H1 (cell line): Measurements from ENCODE around the gene DAPL1. TPM values are rescaled to one million over a fixed set of nuclear protein-coding genes. Genes with fewer than 3 reads are reported as not detected.

Source experiments
- CTCF ChIA-PET: fragments of 300-600 bp; sonication (Branson Sonifier 250); formaldehyde crosslinking; loops from one replicate; lab custom pipeline; 2021; ENCODE audit not compliant: partially characterized antibody; lab: Charles Lee
- POLR2A ChIA-PET: fragments of 300-600 bp; sonication (Branson Sonifier 250); formaldehyde crosslinking; loops from one replicate; lab custom pipeline; 2021; ENCODE audit warnings: inconsistent platforms; ENCODE audit not compliant: partially characterized antibody; lab: Charles Lee
- DNase-seq, 2 experiments: peaks; one replicate each; pipeline versions ENCODE4 v3.0.0 to v3.0.0-alpha.2; 2010 to 2022; ENCODE audit warnings: low spot score in 2 of 2, low read depth in 1 of 2, mixed read lengths in 1 of 2
- FAIRE-seq: peaks from 2 replicates; lab custom pipeline; 2011; peaks lifted over from hg19 to GRCh38; lab: Jason Lieb, UNC
- H2AFZ ChIP-seq: 2 replicates; pipeline ENCODE4 v1.8.1; 2012; ENCODE audit warnings: low read length, inconsistent platforms
- H2AK5ac ChIP-seq: 2 replicates; pipeline ENCODE4 v1.6.1; 2013; ENCODE audit warnings: low read depth, low read length
- H2BK120ac ChIP-seq: replicated peaks from 2 replicates; pipeline ENCODE3; 2013; ENCODE audit warnings: low read depth, low read length, inconsistent platforms
- H2BK12ac ChIP-seq: 2 replicates; pipeline ENCODE4 v1.6.1; 2013; ENCODE audit warnings: low read depth, low read length
- H2BK15ac ChIP-seq: 2 replicates; pipeline ENCODE4 v1.6.1; 2013; ENCODE audit warnings: low read length
- H2BK20ac ChIP-seq: 2 replicates; pipeline ENCODE4 v1.6.1; 2013; ENCODE audit warnings: low read length
- H2BK5ac ChIP-seq: 2 replicates; pipeline ENCODE4 v1.6.1; 2013; ENCODE audit warnings: low read depth, low read length
- H3K14ac ChIP-seq: 2 replicates; pipeline ENCODE4 v1.6.1; 2013; ENCODE audit warnings: inconsistent platforms; ENCODE audit not compliant: insufficient read length
- H3K18ac ChIP-seq: 2 replicates; pipeline ENCODE4 v1.6.1; 2013; ENCODE audit warnings: low read length; ENCODE audit errors: extremely low read depth
- H3K23ac ChIP-seq: 2 replicates; pipeline ENCODE4 v1.6.1; 2013; ENCODE audit warnings: inconsistent platforms; ENCODE audit not compliant: insufficient read length
- H3K23me2 ChIP-seq: 2 replicates; pipeline ENCODE4 v1.6.1; 2013; ENCODE audit warnings: low read depth, low read length
- H3K27ac ChIP-seq: 2 replicates; pipeline ENCODE4 v1.6.1; 2011; ENCODE audit warnings: low read depth, low read length, inconsistent platforms
- H3K27me3 ChIP-seq, 4 experiments: replicated peaks in 1 of 4; 1 replicate in 1 of 4; 2 replicates in 3 of 4; pipeline versions ENCODE4 v1.6.1 to v1.8.1; 2011 to 2013; ENCODE audit warnings: low read length in 3 of 4, mild to moderate bottlenecking in 3 of 4, inconsistent platforms in 2 of 4, mixed read lengths in 2 of 4, moderate library complexity in 1 of 4; ENCODE audit not compliant: control insufficient read depth in 3 of 4, insufficient read depth in 3 of 4; ENCODE audit errors: extremely low read depth in 1 of 4
- H3K36me3 ChIP-seq, 4 experiments: 2 replicates each; pipeline versions ENCODE4 v1.6.1 to v1.8.1; 2011 to 2013; ENCODE audit warnings: mild to moderate bottlenecking in 4 of 4, low read length in 3 of 4, moderate library complexity in 2 of 4, control low read depth in 1 of 4, inconsistent platforms in 1 of 4; ENCODE audit not compliant: insufficient read depth in 4 of 4, control insufficient read depth in 2 of 4
- H3K4ac ChIP-seq: replicated peaks from 2 replicates; pipeline ENCODE3; 2013; ENCODE audit warnings: low read length, low read depth, mixed read lengths, inconsistent platforms; ENCODE audit not compliant: insufficient read length
- H3K4me1 ChIP-seq, 4 experiments: replicated peaks in 1 of 4; 1 replicate in 1 of 4; 2 replicates in 3 of 4; pipeline versions ENCODE4 v1.6.1 to v1.8.1; 2011 to 2013; ENCODE audit warnings: low read length in 3 of 4, inconsistent platforms in 2 of 4, mixed read lengths in 1 of 4; ENCODE audit not compliant: insufficient read depth in 4 of 4, control insufficient read depth in 3 of 4
- H3K4me2 ChIP-seq, 2 experiments: 2 replicates each; pipeline versions ENCODE4 v1.6.1 to v1.8.1; 2011 to 2013; ENCODE audit warnings: low read depth in 2 of 2, low read length in 2 of 2, control low read depth in 1 of 2, inconsistent platforms in 1 of 2, mild to moderate bottlenecking in 1 of 2; ENCODE audit not compliant: insufficient read depth in 1 of 2
- H3K4me3 ChIP-seq, 4 experiments: fragments of 200-600, 300-600 bp in 1 of 4; sonication (generic), shearing (Covaris generic), sonication (Bioruptor Twin) in 1 of 4; 2 replicates each; pipeline versions ENCODE4 v1.5.1 to v1.8.1; 2011 to 2016; ENCODE audit warnings: low read length in 4 of 4, low read depth in 3 of 4, control low read depth in 2 of 4, inconsistent platforms in 2 of 4, mild to moderate bottlenecking in 2 of 4, mixed read lengths in 1 of 4, moderate library complexity in 1 of 4; ENCODE audit not compliant: insufficient read depth in 2 of 4; ENCODE audit errors: extremely low read depth in 1 of 4
- H3K56ac ChIP-seq: replicated peaks from 2 replicates; pipeline ENCODE3; 2013; ENCODE audit warnings: low read depth, mild to moderate bottlenecking, mixed read lengths, low read length, inconsistent platforms; ENCODE audit not compliant: insufficient read length
- H3K79me1 ChIP-seq: 2 replicates; pipeline ENCODE4 v1.6.1; 2013; ENCODE audit warnings: low read depth, low read length, control low read depth
- H3K79me2 ChIP-seq, 2 experiments: 2 replicates each; pipeline versions ENCODE4 v1.6.1 to v1.8.1; 2012 to 2013; ENCODE audit warnings: low read length in 2 of 2, mild to moderate bottlenecking in 2 of 2, inconsistent platforms in 1 of 2; ENCODE audit not compliant: insufficient read depth in 2 of 2, control insufficient read depth in 1 of 2
- H3K9ac ChIP-seq, 4 experiments: replicated peaks in 1 of 4; 1 replicate in 1 of 4; 2 replicates in 3 of 4; pipeline versions ENCODE4 v1.6.1 to v1.8.1; 2011 to 2013; ENCODE audit warnings: low read depth in 3 of 4, low read length in 3 of 4, control low read depth in 2 of 4, mild to moderate bottlenecking in 2 of 4, moderate library complexity in 2 of 4, inconsistent platforms in 1 of 4; ENCODE audit errors: extremely low read depth in 1 of 4
- H3K9me3 ChIP-seq, 2 experiments: 2 replicates each; pipeline versions ENCODE4 v1.6.1 to v1.8.1; 2012 to 2013; ENCODE audit warnings: mild to moderate bottlenecking in 2 of 2, moderate library complexity in 2 of 2, control low read depth in 1 of 2, inconsistent platforms in 1 of 2, low read depth in 1 of 2, low read length in 1 of 2, mixed read lengths in 1 of 2; ENCODE audit not compliant: insufficient read depth in 2 of 2
- H4K20me1 ChIP-seq, 2 experiments: replicated peaks in 1 of 2; 2 replicates each; pipeline versions ENCODE3 to v1.8.1; 2011 to 2013; ENCODE audit warnings: inconsistent platforms in 2 of 2, low read length in 2 of 2, mild to moderate bottlenecking in 1 of 2; ENCODE audit not compliant: insufficient read depth in 2 of 2, control insufficient read depth in 1 of 2
- H4K5ac ChIP-seq: 2 replicates; pipeline ENCODE4 v1.6.1; 2013; ENCODE audit warnings: low read length, low read depth, mixed read lengths, inconsistent platforms; ENCODE audit not compliant: insufficient read length
- H4K8ac ChIP-seq: 2 replicates; pipeline ENCODE4 v1.8.0; 2013; ENCODE audit warnings: mild to moderate bottlenecking, moderate library complexity, low read length, inconsistent platforms; ENCODE audit not compliant: insufficient read depth; ENCODE audit errors: extremely low read depth
- H4K91ac ChIP-seq: replicated peaks from 2 replicates; pipeline ENCODE3; 2013; ENCODE audit warnings: low read length, mixed read lengths, inconsistent platforms; ENCODE audit not compliant: insufficient read length
- BRCA1 ChIP-seq: IDR thresholded peaks from 2 replicates; pipeline ENCODE4 v1.6.1; 2012; ENCODE audit warnings: low read depth, low read length, improper control_type of control experiment
- CBX8 ChIP-seq: fragments of 300-800, 300-1000 bp; sonication (generic); IDR thresholded peaks from 2 replicates; pipeline ENCODE4 v1.7.1; 2016; ENCODE audit warnings: low read depth, low read length, borderline replicate concordance
- EZH2 ChIP-seq: fragments of 200-600 bp; sonication (generic); IDR thresholded peaks from 2 replicates; pipeline ENCODE4 v1.7.1; 2012; ENCODE audit warnings: low read depth, mild to moderate bottlenecking, moderate library complexity, low read length, inconsistent platforms; ENCODE audit not compliant: severe bottlenecking
- POLR2AphosphoS5 ChIP-seq: IDR thresholded peaks from 2 replicates; pipeline ENCODE4 v1.6.1; 2011; ENCODE audit warnings: low read depth, low read length
- WGBS, 2 experiments: shearing (Covaris generic) in 1 of 2; methylation state at CpG; one replicate each; pipeline versions ENCODE4 v1.1.6 to v1.1.7; 2013 to 2015; ENCODE audit warnings: low lambda C conversion rate in 2 of 2, mixed read lengths in 2 of 2, inconsistent platforms in 1 of 2, low coverage in 1 of 2, missing lambda C conversion rate in 1 of 2; ENCODE audit not compliant: insufficient replicate concordance in 2 of 2, insufficient coverage in 1 of 2, insufficient read length in 1 of 2; ENCODE audit errors: extremely low coverage in 1 of 2, missing lambda C conversion rate in 1 of 2; 5-methylcytosine and 5-hydroxymethylcytosine counted together
- polyA plus RNA-seq, 7 experiments: library from polyadenylated mRNA; depleted of rRNA in 3 of 7; stranded (reverse) in 5 of 7; unstranded in 2 of 7; fragments of >200 nt in 5 of 7; fragments of 200-250 nt in 2 of 7; gene quantifications; 1 replicate in 5 of 7; 2 replicates in 1 of 7; 4 replicates in 1 of 7; pipeline versions ENCODE4 v1.2.1 to v1.2.3, GENCODE V29; 2011 to 2013; ENCODE audit warnings: missing spikeins in 2 of 7, mixed read lengths in 2 of 7
- total RNA-seq: library from RNA; stranded (reverse); fragmentation: NEBNext Ultra II Directional; extraction: Animal tissue kit (Norgen Biotek cat#: 25700); gene quantifications from 2 replicates; pipeline ENCODE4 v1.2.1, GENCODE V29; 2021
- TF ChIP-seq, protein P1 (sequence below): IDR thresholded peaks from 2 replicates; pipeline ENCODE4 v1.6.1; 2011; ENCODE audit warnings: low read length, improper control_type of control experiment

Gene DAPL1
- total and polyA plus RNA-seq, 2 of the 8 experiments (the other 6 are each of a cell fraction or from before 2014, with no cell fraction given), result not detected

DNA sequence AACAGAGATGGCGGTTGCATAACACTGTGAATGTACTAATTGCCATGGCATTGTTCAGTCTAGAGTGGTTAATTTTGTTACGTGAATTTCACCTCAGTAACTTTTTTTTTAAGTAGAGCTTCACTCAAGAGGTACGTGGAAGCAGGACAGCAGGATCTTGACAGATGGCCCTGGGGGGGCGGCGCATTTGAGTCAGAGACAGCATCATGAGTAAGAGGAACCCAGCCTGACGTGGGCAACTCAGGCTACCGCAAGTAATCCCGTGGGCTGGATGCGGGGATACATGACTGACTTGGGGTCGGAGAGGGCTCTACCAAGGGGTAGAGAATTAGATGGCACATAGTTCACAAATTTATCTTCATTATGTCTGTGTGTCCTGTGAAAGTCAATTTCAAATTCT lies 38.1 kb upstream of the DAPL1 start:
- H3K4me1 ChIP-seq, result peaks cover 0 to 5% (median 0%) of the 10 kb centered on the region in 4 experiments; a peak in 1 of 7 replicates
- H2BK5ac ChIP-seq, result no peak overlapping the region
- no peaks in the 10 kb centered on the region for H3K79me1 ChIP-seq
- H2AK5ac ChIP-seq, result no peak overlapping the region
- FAIRE-seq (no peak), DNase-seq (no peak)
- no peak overlapping the region for H3K4me3 ChIP-seq
- H3K23me2 ChIP-seq, result no peaks in the 10 kb centered on the region
- no peaks in the 10 kb centered on the region for H3K27me3 ChIP-seq
- no peak overlapping the region for H4K91ac ChIP-seq
- H2AFZ ChIP-seq, result no peak overlapping the region
- no peak overlapping the region for H3K4ac ChIP-seq
- no peak overlapping the region for H2BK120ac ChIP-seq
- no peak overlapping the region for H3K27ac ChIP-seq
- H3K56ac ChIP-seq, result no peak overlapping the region
- 82% methylated on average over 10 of the region's 10 CpGs; no CpG with 5 or more reads in 1 of the 2 experiments for WGBS, 2 experiments
- ChIA-PET POLR2A (no interaction called here), CTCF (interaction anchor here (1.0 to 28.7 kb wide), 8 partner anchors 9 to 722 kb away, joined by 3 to 416 read pairs (median 28); no protein-coding TSS in a partner anchor)
- H3K9ac ChIP-seq, result no peak overlapping the region
- no peak overlapping the region for H2BK12ac ChIP-seq
- no peak overlapping the region for H3K18ac ChIP-seq
- H4K8ac ChIP-seq, result no peak overlapping the region
- no peaks in the 10 kb centered on the region for H3K36me3 ChIP-seq
- no peak overlapping the region for H2BK15ac ChIP-seq
- no peak for TF ChIP-seq EZH2
- TF ChIP-seq, protein P1, sequence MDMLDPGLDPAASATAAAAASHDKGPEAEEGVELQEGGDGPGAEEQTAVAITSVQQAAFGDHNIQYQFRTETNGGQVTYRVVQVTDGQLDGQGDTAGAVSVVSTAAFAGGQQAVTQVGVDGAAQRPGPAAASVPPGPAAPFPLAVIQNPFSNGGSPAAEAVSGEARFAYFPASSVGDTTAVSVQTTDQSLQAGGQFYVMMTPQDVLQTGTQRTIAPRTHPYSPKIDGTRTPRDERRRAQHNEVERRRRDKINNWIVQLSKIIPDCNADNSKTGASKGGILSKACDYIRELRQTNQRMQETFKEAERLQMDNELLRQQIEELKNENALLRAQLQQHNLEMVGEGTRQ, result no peak
- TF ChIP-seq CBX8, result no peak
- TF ChIP-seq POLR2AphosphoS5, result no peak
- no peak for TF ChIP-seq BRCA1
- no peak overlapping the region for H2BK20ac ChIP-seq
- H3K14ac ChIP-seq, result no peak overlapping the region
- no peak overlapping the region for H3K4me2 ChIP-seq
- no peaks in the 10 kb centered on the region for H3K79me2 ChIP-seq
- no peaks in the 10 kb centered on the region for H3K9me3 ChIP-seq
- H4K20me1 ChIP-seq, result no peaks in the 10 kb centered on the region
- no peak overlapping the region for H3K23ac ChIP-seq
- H4K5ac ChIP-seq, result no peak overlapping the region
